ENCODE data around the gene ATL3. TPM values are rescaled to one million over a fixed set of nuclear protein-coding genes. Genes with fewer than 3 reads are reported as not detected.
"Not testable (repeated sequence)": the region's sequence is repeated elsewhere in the genome, so short reads cannot be mapped to it uniquely, and the experiment has no call there.

ATL3 gene
- total RNA-seq, 1 donor, result 152 TPM

DNA sequence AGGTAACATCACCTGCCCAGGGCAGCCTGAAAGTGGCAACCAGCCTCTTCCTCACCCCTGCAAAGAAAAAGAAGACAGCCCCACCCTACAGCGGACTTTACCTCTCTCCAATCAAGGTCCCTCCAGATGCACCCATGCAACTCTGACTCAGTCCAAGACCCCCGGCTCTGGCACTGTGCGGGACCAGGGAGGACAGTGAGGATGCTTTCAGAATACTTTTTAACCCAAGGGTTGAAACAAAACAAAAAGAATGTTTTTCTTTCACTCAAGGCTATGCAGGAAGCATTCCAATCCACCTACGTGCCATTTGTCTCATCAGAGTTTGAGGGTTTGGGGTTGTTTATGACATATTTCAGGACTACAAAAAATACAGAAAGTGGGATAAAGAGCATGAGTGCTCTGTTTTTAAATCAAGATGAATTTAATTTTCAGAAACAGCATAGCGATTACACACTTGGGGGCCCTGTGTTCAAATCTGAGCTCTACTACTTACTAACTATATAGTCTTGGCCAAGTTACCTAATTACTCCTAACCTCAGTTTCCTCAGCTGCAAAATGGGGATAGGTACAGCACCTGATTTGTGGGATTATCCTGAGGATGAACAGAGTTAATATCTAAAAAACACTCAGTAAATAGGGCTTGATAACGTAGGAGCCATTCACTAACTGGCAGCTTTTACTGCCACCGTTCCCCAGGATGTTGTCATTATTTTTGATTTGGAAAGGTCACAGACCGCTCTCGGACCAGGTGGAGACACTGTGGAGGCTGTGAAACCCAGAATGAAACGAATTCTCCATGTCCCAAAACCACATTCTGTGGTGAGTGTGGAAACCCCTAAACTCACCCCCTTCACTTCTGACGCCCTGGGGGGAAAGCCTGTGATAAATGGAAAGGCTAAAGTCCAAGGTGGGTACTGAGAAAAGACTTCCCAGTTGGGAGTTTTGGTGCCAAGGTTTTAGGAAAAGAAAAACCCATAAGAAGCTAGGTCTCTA is 62.5 kb downstream of the ATL3 start:
- peak; percentile 38 for DNase-seq (ENCODE audit: low read depth)
- no peak overlapping the region for H3K4me3 ChIP-seq (ENCODE audit: low read depth, low read length)
- TF ChIP-seq, protein P1, sequence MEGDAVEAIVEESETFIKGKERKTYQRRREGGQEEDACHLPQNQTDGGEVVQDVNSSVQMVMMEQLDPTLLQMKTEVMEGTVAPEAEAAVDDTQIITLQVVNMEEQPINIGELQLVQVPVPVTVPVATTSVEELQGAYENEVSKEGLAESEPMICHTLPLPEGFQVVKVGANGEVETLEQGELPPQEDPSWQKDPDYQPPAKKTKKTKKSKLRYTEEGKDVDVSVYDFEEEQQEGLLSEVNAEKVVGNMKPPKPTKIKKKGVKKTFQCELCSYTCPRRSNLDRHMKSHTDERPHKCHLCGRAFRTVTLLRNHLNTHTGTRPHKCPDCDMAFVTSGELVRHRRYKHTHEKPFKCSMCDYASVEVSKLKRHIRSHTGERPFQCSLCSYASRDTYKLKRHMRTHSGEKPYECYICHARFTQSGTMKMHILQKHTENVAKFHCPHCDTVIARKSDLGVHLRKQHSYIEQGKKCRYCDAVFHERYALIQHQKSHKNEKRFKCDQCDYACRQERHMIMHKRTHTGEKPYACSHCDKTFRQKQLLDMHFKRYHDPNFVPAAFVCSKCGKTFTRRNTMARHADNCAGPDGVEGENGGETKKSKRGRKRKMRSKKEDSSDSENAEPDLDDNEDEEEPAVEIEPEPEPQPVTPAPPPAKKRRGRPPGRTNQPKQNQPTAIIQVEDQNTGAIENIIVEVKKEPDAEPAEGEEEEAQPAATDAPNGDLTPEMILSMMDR (IDR thresholded peaks at IDR 0.05; ENCODE audit: insufficient read depth, low read depth, low read length), result no peak

DNA sequence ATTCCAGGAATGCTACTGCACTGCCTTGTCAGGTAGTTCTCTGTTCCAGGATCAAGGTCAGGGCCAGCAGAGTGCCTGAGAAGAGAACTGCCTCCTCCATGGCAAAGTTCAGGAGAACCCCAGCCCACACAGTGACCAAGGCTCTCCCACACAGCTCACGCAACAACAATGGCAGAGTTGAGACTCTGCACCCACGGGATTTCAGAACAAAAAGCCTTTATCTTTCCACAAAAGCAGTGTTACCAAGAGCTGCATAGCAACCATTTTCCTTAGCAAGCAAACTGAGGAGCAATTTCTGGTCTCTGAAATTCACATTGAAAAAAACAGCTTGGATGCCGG is 68.0 kb downstream of the ATL3 start:
- DNase-seq (ENCODE audit: low read depth), result no peak
- no peak overlapping the region for H3K4me3 ChIP-seq (ENCODE audit: low read depth, low read length)
- TF ChIP-seq, protein P1 (IDR thresholded peaks at IDR 0.05; ENCODE audit: insufficient read depth, low read depth, low read length), result no peak

DNA sequence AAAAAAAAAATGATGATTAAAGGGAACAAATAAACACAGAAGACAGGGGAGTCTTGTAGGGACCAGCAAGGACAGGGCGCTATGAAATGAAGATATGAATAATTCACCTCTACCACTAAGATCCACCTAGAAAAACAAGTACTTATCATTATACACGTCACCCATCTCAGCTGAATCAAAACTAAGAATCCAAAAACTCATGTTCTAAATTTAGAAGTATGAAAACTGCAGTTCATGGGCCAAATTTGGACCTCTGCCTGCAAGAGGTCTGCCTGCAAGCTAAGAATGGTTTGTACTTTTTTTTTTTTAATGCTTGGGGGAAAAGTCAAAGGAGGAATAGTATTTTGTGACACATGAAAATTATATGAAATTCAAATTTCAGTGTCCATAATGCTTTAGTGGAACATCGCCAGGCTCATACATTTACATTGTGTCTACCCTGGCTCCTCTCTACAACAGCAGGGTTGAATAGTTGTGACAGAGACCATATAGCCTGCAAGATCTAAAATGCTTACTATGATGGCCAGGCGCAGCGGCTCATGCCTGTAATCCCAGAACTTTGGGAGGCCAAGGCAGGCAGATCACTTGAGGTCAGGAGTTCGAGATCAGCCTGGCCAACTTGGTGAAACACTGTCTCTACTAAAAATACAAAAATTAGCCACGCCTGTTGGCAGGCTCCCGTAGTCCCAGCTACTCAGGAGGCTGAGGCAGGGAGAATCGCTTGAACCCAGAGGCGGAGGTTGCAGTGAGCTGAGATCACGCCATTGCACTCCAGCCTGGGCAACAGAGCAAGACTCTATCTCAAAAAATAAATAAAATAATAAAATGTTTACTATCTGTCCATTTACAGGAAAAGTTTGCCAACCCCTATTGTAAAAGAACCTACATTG is 68.6 kb downstream of the ATL3 start:
- peak; percentile 20 for DNase-seq (ENCODE audit: low read depth)
- H3K4me3 ChIP-seq (ENCODE audit: low read depth, low read length), result not testable (repeated sequence)

DNA sequence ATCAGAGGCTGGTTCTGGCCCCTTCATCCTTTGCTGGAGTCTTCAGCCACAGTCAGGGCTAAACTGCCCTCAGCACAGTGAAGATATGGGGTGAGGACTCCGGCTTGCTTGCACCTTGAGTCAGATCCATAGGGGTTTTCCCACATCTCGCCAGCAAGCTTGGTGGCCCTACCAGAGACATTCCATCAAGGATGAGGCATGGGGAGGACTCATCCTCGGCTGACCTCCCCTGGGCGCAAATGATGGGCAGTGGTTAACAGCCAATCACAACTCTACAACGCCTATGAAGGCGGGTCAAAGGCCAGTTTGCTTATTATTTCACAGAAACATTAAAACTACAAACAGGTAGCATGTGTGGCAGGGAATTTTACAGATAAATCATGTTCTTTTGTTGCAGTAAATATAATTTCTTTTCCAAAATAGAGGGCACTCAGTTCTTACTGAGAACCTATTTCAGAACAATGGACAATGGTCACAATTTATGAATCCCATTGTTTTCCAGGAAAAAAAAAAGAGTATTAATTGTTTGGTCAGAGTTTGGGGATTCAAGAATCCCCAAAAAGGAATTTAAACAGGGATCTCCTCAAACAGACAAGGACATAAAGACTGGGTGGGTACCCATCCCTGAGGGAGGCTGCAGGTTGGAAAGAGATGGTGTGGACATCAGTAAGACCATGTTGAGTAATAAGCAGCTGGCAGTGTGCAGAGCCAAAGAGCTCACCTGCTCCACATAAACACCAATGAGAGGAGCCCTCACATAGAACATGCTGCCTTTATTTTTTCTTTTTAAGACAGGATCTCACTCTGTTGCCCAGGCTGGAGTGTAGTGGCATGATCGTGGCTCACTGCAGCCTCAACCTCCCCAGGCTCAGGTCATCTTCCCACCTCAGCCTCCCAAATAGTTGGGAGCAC is 71.7 kb downstream of the ATL3 start:
- no peak overlapping the region for H3K4me3 ChIP-seq (ENCODE audit: low read depth, low read length)
- DNase-seq (ENCODE audit: low read depth), result peak; percentile 32
- TF ChIP-seq, protein P1 (IDR thresholded peaks at IDR 0.05; ENCODE audit: insufficient read depth, low read depth, low read length), result no peak

DNA sequence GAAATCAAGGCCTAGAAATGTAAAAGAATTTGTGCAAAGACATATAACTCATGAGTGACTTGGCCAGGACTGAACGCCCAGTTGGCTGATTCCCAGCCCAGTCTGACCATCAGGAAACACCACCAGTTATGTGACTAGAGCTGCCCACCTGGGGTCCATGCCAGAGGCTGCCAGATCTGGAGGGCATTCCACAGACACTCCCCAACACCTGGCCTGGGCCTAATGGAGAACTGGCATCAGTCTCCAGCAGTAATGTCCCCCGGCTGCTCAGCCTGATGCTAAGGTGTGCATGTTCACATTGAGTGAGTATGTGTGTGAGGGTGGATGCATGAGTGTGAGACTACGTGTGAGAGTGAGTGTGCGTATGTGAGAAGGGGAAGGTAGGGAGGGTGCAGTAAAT is 72.6 kb downstream of the ATL3 start:
- DNase-seq (ENCODE audit: low read depth), result no peak
- TF ChIP-seq, protein P1 (IDR thresholded peaks at IDR 0.05; ENCODE audit: insufficient read depth, low read depth, low read length), result no peak
- no peak overlapping the region for H3K4me3 ChIP-seq (ENCODE audit: low read depth, low read length)

DNA sequence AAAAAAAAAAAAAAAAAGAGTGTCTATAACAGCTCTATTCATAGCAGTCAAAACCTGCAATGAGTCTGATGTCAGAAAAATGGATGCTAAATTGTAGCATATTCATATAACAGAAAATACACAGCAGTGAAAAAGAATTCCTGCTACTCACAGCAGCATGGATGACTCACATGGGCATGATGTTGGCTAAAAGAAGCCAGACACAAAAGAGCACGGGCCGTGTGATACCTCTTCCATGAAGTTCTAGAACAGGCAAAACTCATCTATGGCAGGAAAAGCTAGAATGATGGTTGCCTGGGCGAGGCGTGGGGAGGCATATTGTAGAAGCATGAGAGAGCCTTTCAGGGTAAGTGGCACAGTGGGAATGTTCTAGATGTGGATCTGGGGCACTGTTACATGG is 75.9 kb downstream of the ATL3 start:
- TF ChIP-seq, protein P1 (IDR thresholded peaks at IDR 0.05; ENCODE audit: insufficient read depth, low read depth, low read length), result no peak
- no peak overlapping the region for H3K4me3 ChIP-seq (ENCODE audit: low read depth, low read length)
- DNase-seq (ENCODE audit: low read depth), result no peak
